Cardiac muscle cell (in vitro differentiated cells and primary cell): ENCODE results near the gene SMAD3. TPM values are rescaled to one million over a fixed set of nuclear protein-coding genes. Genes with fewer than 3 reads are reported as not detected.
A peak's percentile ranks its signal among the peaks of the same experiment; 100 is the strongest.

Experiments
- DNase-seq, 2 donors: peaks; one replicate each; pipeline versions ENCODE4 v3.0.0 to v3.0.0-alpha.2; 2010 to 2017; ENCODE audit warnings: low read depth in 1 of 2, low spot score in 1 of 2
- H3K27ac ChIP-seq: fragments of 200-600 bp; sonication (generic); 2 replicates; pipeline ENCODE4 v1.5.1; 2016
- H3K27me3 ChIP-seq: fragments of 200-600 bp; sonication (generic); 2 replicates; pipeline ENCODE4 v1.6.0; 2016; ENCODE audit warnings: control low read depth
- H3K36me3 ChIP-seq: fragments of 200-600 bp; sonication (generic); 2 replicates; pipeline ENCODE4 v1.5.1; 2016; ENCODE audit warnings: control low read depth
- H3K4me1 ChIP-seq: fragments of 200-600 bp; sonication (generic); 2 replicates; pipeline ENCODE4 v1.8.1; 2017; ENCODE audit warnings: low read depth, mild to moderate bottlenecking, mixed run types
- H3K4me3 ChIP-seq: fragments of 200-600 bp; sonication (generic); 2 replicates; pipeline ENCODE4 v1.5.1; 2016; ENCODE audit warnings: mild to moderate bottlenecking
- H3K9me3 ChIP-seq: fragments of 200-600 bp; sonication (generic); 2 replicates; pipeline ENCODE4 v1.5.1; 2017; ENCODE audit warnings: low read depth, mild to moderate bottlenecking, control low read depth
- CTCF ChIP-seq: IDR thresholded peaks from 2 replicates; pipeline ENCODE4 v1.5.1; 2012; ENCODE audit warnings: low read depth, mild to moderate bottlenecking, low read length
- polyA plus RNA-seq: library from polyadenylated mRNA; unstranded; fragments of >200 nt; fragmentation: Nextera tagmentation; extraction: Ambion mirVana; gene quantifications from 2 replicates; pipeline ENCODE4 v1.2.1, GENCODE V29; 2016
- total RNA-seq: library from RNA; depleted of rRNA; stranded (reverse); fragments of >200 nt; gene quantifications from 2 replicates; pipeline ENCODE4 v1.2.3, GENCODE V29; 2016

Gene SMAD3
- total and polyA plus RNA-seq, 2 experiments from 2014 or later: 16.3 to 29.2 TPM

GRCh38 chr15:67117370-67117769, 52.0 kb downstream of the SMAD3 start:
- peak in 1 of 2 donors; percentile 82 for DNase-seq
- no peak for TF ChIP-seq CTCF
- H3K27me3 ChIP-seq: no peaks in the 10 kb centered on the region
- no peak overlapping the region for H3K27ac ChIP-seq
- peaks cover 6% of the 10 kb centered on the region for H3K4me1 ChIP-seq
- no peak overlapping the region for H3K4me3 ChIP-seq
- no peaks in the 10 kb centered on the region for H3K9me3 ChIP-seq
- H3K36me3 ChIP-seq: no peaks in the 10 kb centered on the region

DNA sequence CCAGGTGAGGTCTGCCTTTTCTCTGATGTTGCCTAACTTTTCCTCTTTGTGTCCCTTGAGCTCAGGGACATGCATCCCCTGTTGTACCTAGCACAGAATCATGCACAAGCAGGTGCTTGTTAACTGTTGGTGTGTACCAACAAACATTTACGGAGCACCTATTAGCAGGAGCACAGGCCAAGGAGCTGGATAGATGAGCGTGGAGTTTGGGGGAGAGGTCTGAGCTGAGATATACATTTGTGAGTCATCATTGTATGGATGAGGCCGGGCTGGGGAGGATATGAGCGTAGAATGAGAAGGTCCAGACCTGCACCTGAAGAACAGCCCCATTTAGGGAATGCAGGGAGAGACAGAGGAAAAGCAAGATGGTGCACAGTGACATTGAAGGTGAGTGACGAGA, 53.4 kb downstream of the SMAD3 start:
- Histone ChIP-seq H3K4me3 (no peak overlapping the region), H3K36me3 (no peaks in the 10 kb centered on the region), H3K27me3 (no peaks in the 10 kb centered on the region), H3K9me3 (no peaks in the 10 kb centered on the region), H3K4me1 (peaks cover 6% of the 10 kb centered on the region), H3K27ac (no peak overlapping the region)
- no peak for DNase-seq
- no peak for TF ChIP-seq CTCF

- H3K4me3 ChIP-seq: no peak overlapping the region
- no peaks in the 10 kb centered on the region for H3K9me3 ChIP-seq
- H3K27me3 ChIP-seq: no peaks in the 10 kb centered on the region
- H3K4me1 ChIP-seq: peaks cover 6% of the 10 kb centered on the region
- no peak for DNase-seq
- TF ChIP-seq CTCF: no peak
- H3K27ac ChIP-seq: no peak overlapping the region
- H3K36me3 ChIP-seq: no peaks in the 10 kb centered on the region
Observed at GRCh38 chr15:67119238-67119846, 53.9 kb downstream of the SMAD3 start.

DNA sequence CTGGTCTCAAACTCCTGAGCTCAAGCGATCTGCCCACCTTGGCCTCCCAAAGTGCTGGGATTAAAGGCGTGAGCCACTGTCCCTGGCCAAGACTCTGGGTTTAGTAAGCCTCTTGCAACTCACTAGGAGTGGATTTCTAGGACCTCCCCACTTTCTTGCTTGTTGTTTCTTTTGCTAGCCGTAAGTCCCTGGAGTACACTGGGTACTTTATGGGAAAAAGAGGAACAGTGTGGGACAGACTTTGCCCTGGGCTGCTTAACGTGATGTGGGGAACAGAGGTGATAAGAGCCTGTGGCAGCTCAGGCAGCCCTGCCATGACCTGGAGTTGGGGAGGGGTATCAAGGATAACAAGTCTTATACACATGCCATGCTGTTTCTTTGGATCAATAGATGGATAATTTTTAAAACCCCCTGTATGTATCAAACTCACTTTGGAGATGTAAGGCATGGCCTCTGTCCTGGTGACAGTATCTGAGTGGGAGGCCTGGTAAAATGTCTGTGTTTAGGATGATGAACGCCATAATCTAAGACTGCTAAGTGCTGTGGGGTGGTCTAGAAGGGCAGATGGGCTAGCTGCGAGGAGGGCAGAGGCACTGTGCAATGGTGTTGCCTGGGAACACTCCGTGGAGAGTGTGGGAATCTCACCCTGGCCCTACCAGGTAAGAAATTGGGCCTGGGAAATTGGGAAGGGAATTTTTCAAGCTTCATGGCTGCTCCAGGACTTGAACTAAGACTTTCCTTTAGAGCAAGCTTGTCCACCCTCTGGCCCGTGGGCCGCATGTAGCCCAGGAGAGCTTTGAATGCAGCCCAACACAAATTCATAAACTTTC, 54.8 kb downstream of the SMAD3 start:
- Histone ChIP-seq H3K27me3 (no peaks in the 10 kb centered on the region), H3K4me3 (no peak overlapping the region), H3K27ac (no peak overlapping the region), H3K9me3 (no peaks in the 10 kb centered on the region), H3K36me3 (no peaks in the 10 kb centered on the region), H3K4me1 (peaks cover 6% of the 10 kb centered on the region)
- DNase-seq: no peak
- TF ChIP-seq CTCF: no peak

- Histone ChIP-seq H3K36me3 (no peaks in the 10 kb centered on the region), H3K27me3 (no peaks in the 10 kb centered on the region), H3K4me1 (peaks cover 6% of the 10 kb centered on the region), H3K4me3 (no peak overlapping the region), H3K9me3 (no peaks in the 10 kb centered on the region), H3K27ac (no peak overlapping the region)
- no peak for TF ChIP-seq CTCF
- DNase-seq: peak in 1 of 2 donors; percentile 93
Observed at GRCh38 chr15:67120839-67121643, 55.6 kb downstream of the SMAD3 start.
